Left lung (tissue), 10 donors: Measurements from ENCODE around the gene CLEC4D. TPM values are rescaled to one million over a fixed set of nuclear protein-coding genes. Genes with fewer than 3 reads are reported as not detected.

Experiments used
- ATAC-seq: fragments of 200-7000 bp; cut with Tn5 transposase; one replicate; pipeline ENCODE4 v1.9.1; 2020; ENCODE audit warnings: moderate library complexity
- DNase-seq, 4 donors: peaks; one replicate each; pipeline ENCODE4 v3.0.0-alpha.2; 2013 to 2020
- H3K27ac ChIP-seq, 2 donors: fragments of 200-600 bp; sonication (generic) in 1 of 2; one replicate each; pipeline versions ENCODE4 v1.5.0 to v1.8.0; 2020 to 2021
- H3K27me3 ChIP-seq, 2 donors: fragments of 200-600 bp; sonication (generic) in 1 of 2; one replicate each; pipeline versions ENCODE4 v1.5.0 to v1.8.0; 2020 to 2021
- H3K36me3 ChIP-seq, 2 donors: fragments of 200-600 bp; sonication (generic) in 1 of 2; one replicate each; pipeline versions ENCODE4 v1.5.0 to v1.8.0; 2020 to 2021
- H3K4me1 ChIP-seq, 2 donors: fragments of 200-600 bp; one replicate each; pipeline ENCODE4 v1.8.0; 2021
- H3K4me3 ChIP-seq, 2 donors: fragments of 200-600 bp; sonication (generic) in 1 of 2; one replicate each; pipeline versions ENCODE4 v1.5.0 to v1.8.0; 2020 to 2021; ENCODE audit warnings: mild to moderate bottlenecking in 1 of 2
- H3K9me3 ChIP-seq, 2 donors: fragments of 200-600 bp; sonication (generic) in 1 of 2; one replicate each; pipeline versions ENCODE4 v1.5.0 to v1.8.0; 2020 to 2021
- CTCF ChIP-seq, 2 donors: fragments of 200-600 bp; sonication (generic) in 1 of 2; IDR thresholded peaks; one replicate each; pipeline versions ENCODE4 v1.5.0 to v1.8.0; 2021; ENCODE audit warnings: antibody characterized with exemption in 2 of 2
- intact Hi-C, 2 donors: fragments of 100-400 bp; cut with DNase I; formaldehyde crosslinking; loops; one replicate each; pipeline versions ENCODE4 v1.11.2 to v1.14.2; 2022
- polyA plus RNA-seq, 6 donors: library from polyadenylated mRNA; unstranded; fragments of 120-200 nt; gene quantifications; one replicate each; pipeline ENCODE4 v1.2.1, GENCODE V29; 2013; ENCODE audit not compliant: insufficient read length in 6 of 6
- total RNA-seq, 2 donors: library from RNA; stranded (reverse); fragmentation: NEBNext Ultra II Directional; extraction: Animal tissue kit (Norgen Biotek cat#: 25700); gene quantifications; one replicate each; pipeline ENCODE4 v1.2.1, GENCODE V29; 2021
- donor health status: DM: no; HTN: yes; CAD: no.
- donor health status: DM: no; HTN: no; CAD: no.

CLEC4D gene
- total and polyA plus RNA-seq, 8 donors, result 0.11 to 15.7 (median 0.28) TPM

- DNase-seq, result no peak
- Histone ChIP-seq H3K27ac (peak overlapping the region in 1 of 2 donors; percentile 87), H3K4me1 (peaks cover 0 to 50% of the 10 kb centered on the region in 2 donors), H3K4me3 (peak overlapping the region in 1 of 2 donors; percentile 44), H3K9me3 (no peaks in the 10 kb centered on the region), H3K36me3 (peaks cover 0 to 11% of the 10 kb centered on the region in 2 donors), H3K27me3 (no peaks in the 10 kb centered on the region)
- no peak for ATAC-seq
- TF ChIP-seq CTCF (IDR thresholded peaks at IDR 0.05), result no peak
- intact Hi-C loops, result loop anchor here in 1 of 2 donors (10.0 kb wide), 1 partner anchor 63 kb away; no protein-coding TSS in a partner anchor
Observed at GRCh38 chr12:8541562-8541961, 28.3 kb downstream of the CLEC4D start.

GRCh38 chr12:8544295-8544694 is 31.0 kb downstream of the CLEC4D start:
- ATAC-seq (peak; percentile 93), DNase-seq (peak; percentile 41 to 68 (median 64))
- H3K9me3 ChIP-seq, result no peaks in the 10 kb centered on the region
- H3K36me3 ChIP-seq, result no peaks in the 10 kb centered on the region
- peaks cover 0 to 41% of the 10 kb centered on the region in 2 donors for H3K4me1 ChIP-seq
- no peak overlapping the region for H3K27ac ChIP-seq
- intact Hi-C loops, result loop anchor here in 1 of 2 donors (10.0 kb wide), 1 partner anchor 61 kb away; no protein-coding TSS in a partner anchor
- no peak overlapping the region for H3K4me3 ChIP-seq
- no peaks in the 10 kb centered on the region for H3K27me3 ChIP-seq
- peak; percentile 83 to 97 for TF ChIP-seq CTCF (IDR thresholded peaks at IDR 0.05)

GRCh38 chr12:8546591-8546990 is 33.3 kb downstream of the CLEC4D start:
- Histone ChIP-seq H3K36me3 (no peaks in the 10 kb centered on the region), H3K4me1 (peaks cover 0 to 28% of the 10 kb centered on the region in 2 donors), H3K27me3 (no peaks in the 10 kb centered on the region), H3K4me3 (no peak overlapping the region), H3K27ac (no peak overlapping the region), H3K9me3 (no peaks in the 10 kb centered on the region)
- DNase-seq (no peak), ATAC-seq (no peak)
- no peak for TF ChIP-seq CTCF (IDR thresholded peaks at IDR 0.05)
- intact Hi-C loops, result loop anchor here in 1 of 2 donors (10.0 kb wide), 1 partner anchor 58 kb away; no protein-coding TSS in a partner anchor

- H3K36me3 ChIP-seq, result no peaks in the 10 kb centered on the region
- no peaks in the 10 kb centered on the region for H3K9me3 ChIP-seq
- peaks cover 0 to 17% of the 10 kb centered on the region in 2 donors for H3K4me1 ChIP-seq
- intact Hi-C loops, result loop anchor here in 1 of 2 donors (10.0 kb wide), 1 partner anchor 57 kb away; no protein-coding TSS in a partner anchor
- no peak for DNase-seq
- no peak for ATAC-seq
- no peak for TF ChIP-seq CTCF (IDR thresholded peaks at IDR 0.05)
- H3K27ac ChIP-seq, result no peak overlapping the region
- H3K4me3 ChIP-seq, result no peak overlapping the region
- H3K27me3 ChIP-seq, result no peaks in the 10 kb centered on the region
Observed at GRCh38 chr12:8547645-8548044, 34.3 kb downstream of the CLEC4D start.

GRCh38 chr12:8548192-8548591 is 34.9 kb downstream of the CLEC4D start:
- Histone ChIP-seq H3K27me3 (no peaks in the 10 kb centered on the region), H3K9me3 (no peaks in the 10 kb centered on the region), H3K4me3 (no peak overlapping the region), H3K4me1 (peaks cover 0 to 14% of the 10 kb centered on the region in 2 donors), H3K36me3 (no peaks in the 10 kb centered on the region), H3K27ac (no peak overlapping the region)
- no peak for DNase-seq
- intact Hi-C loops, result loop anchor here in 1 of 2 donors (10.0 kb wide), 1 partner anchor 57 kb away; no protein-coding TSS in a partner anchor
- no peak for TF ChIP-seq CTCF (IDR thresholded peaks at IDR 0.05)
- no peak for ATAC-seq
